GM12878 (cell line): ENCODE results near the gene MPC1. TPM values are rescaled to one million over a fixed set of nuclear protein-coding genes. Genes with fewer than 3 reads are reported as not detected.
"Not testable (repeated sequence)": the region's sequence is repeated elsewhere in the genome, so short reads cannot be mapped to it uniquely, and the experiment has no call there.

Source experiments
- ATAC-seq: fragments of 200-7000 bp; cut with Tn5 transposase; 3 replicates; pipeline ENCODE4 v1.9.1; 2020; ENCODE audit warnings: mild to moderate bottlenecking, moderate library complexity
- BruUV-seq: library from RNA; stranded (reverse); fragments of 400-500 nt; replicated peaks from 2 replicates; lab custom pipeline; 2021; lab: Mats Ljungman, UMichigan
- CTCF ChIA-PET: fragments of 300-600 bp; sonication (Branson Sonifier 250); formaldehyde crosslinking; extraction: SDS; loops from one replicate; lab custom pipeline; 2021; ENCODE audit warnings: inconsistent platforms; lab: Yijun Ruan, JAX
- POLR2A ChIA-PET: fragments of 350-600 bp; formaldehyde crosslinking; extraction: SDS; loops from one replicate; lab custom pipeline; 2021; ENCODE audit warnings: inconsistent platforms; lab: Charles Lee
- RAD21 ChIA-PET: fragments of 300-600 bp; sonication (Branson Sonifier 250); formaldehyde crosslinking; loops from one replicate; lab custom pipeline; 2023; ENCODE audit warnings: antibody characterized with exemption; ENCODE audit not compliant: unreplicated experiment; lab: Charles Lee
- SMC1A ChIA-PET: fragments of 300-600 bp; sonication (Branson Sonifier 250); formaldehyde crosslinking; loops from one replicate; lab custom pipeline; 2023; ENCODE audit not compliant: unreplicated experiment, uncharacterized antibody; lab: Charles Lee
- DNase-seq: peaks from one replicate; pipeline ENCODE4 v3.0.0-alpha.2; 2011; ENCODE audit warnings: low read depth, low spot score
- FAIRE-seq: peaks from 3 replicates; lab custom pipeline; 2011; peaks lifted over from hg19 to GRCh38; lab: Jason Lieb, UNC
- H2AFZ ChIP-seq: 2 replicates; pipeline ENCODE4 v1.6.0; 2011; ENCODE audit warnings: low read depth, low read length, control low read depth; ENCODE audit not compliant: control insufficient read depth
- H3K27ac ChIP-seq: 2 replicates; pipeline ENCODE4 v1.5.1; 2011; ENCODE audit warnings: control low read depth; ENCODE audit not compliant: control insufficient read depth, insufficient read depth
- H3K27me3 ChIP-seq, 2 experiments: replicated peaks in 1 of 2; 2 replicates each; pipeline versions ENCODE4 v1.6.0 to v1.6.1; 2011; ENCODE audit warnings: low read length in 1 of 2; ENCODE audit not compliant: control insufficient read depth in 2 of 2, insufficient read depth in 2 of 2
- H3K36me3 ChIP-seq, 2 experiments: 2 replicates each; pipeline ENCODE4 v1.5.1; 2011; ENCODE audit warnings: low read length in 1 of 2; ENCODE audit not compliant: control insufficient read depth in 2 of 2, insufficient read depth in 2 of 2
- H3K4me1 ChIP-seq: 2 replicates; pipeline ENCODE4 v1.6.1; 2011; ENCODE audit warnings: mild to moderate bottlenecking, low read length, moderate library complexity, mixed read lengths; ENCODE audit not compliant: control insufficient read depth, insufficient read depth
- H3K4me2 ChIP-seq: 2 replicates; pipeline ENCODE4 v1.6.0; 2011; ENCODE audit warnings: control low read depth; ENCODE audit not compliant: control insufficient read depth, insufficient read depth
- H3K4me3 ChIP-seq: fragments of 200-600 bp; sonication (generic); 2 replicates; pipeline ENCODE4 v1.5.1; 2016
- H3K79me2 ChIP-seq: 2 replicates; pipeline ENCODE4 v1.6.0; 2011; ENCODE audit warnings: low read length; ENCODE audit not compliant: control insufficient read depth, insufficient read depth
- H3K9ac ChIP-seq: 2 replicates; pipeline ENCODE4 v1.8.0; 2011; ENCODE audit warnings: low read length, control low read depth, mixed read lengths; ENCODE audit not compliant: control insufficient read depth, insufficient read depth
- H3K9me3 ChIP-seq: replicated peaks from 3 replicates; pipeline ENCODE4 v1.5.1; 2011; ENCODE audit warnings: mild to moderate bottlenecking, low read length; ENCODE audit not compliant: control insufficient read depth, insufficient read depth
- H4K20me1 ChIP-seq: 2 replicates; pipeline ENCODE4 v1.6.0; 2011; ENCODE audit not compliant: control insufficient read depth, insufficient read depth
- CHD4 ChIP-seq: fragments of 200-600 bp; sonication (generic); IDR thresholded peaks from 2 replicates; pipeline ENCODE4 v1.6.1; 2016; ENCODE audit warnings: mild to moderate bottlenecking
- MYB ChIP-seq: fragments of 150-350 bp; IDR thresholded peaks from 2 replicates; pipeline ENCODE4 v1.6.1; 2014; ENCODE audit warnings: mild to moderate bottlenecking, low read depth, low read length, borderline replicate concordance
- PML ChIP-seq: IDR thresholded peaks from 2 replicates; pipeline ENCODE4 v1.6.1; 2012; ENCODE audit warnings: low read length, inconsistent platforms
- TCF7 ChIP-seq: IDR thresholded peaks from 2 replicates; pipeline ENCODE4 v1.6.1; 2014; ENCODE audit warnings: antibody characterized with exemption, borderline replicate concordance
- WGBS: methylation state at CpG from one replicate; pipeline ENCODE4 v1.1.6; 2016; ENCODE audit warnings: low lambda C conversion rate; ENCODE audit not compliant: insufficient replicate concordance, insufficient coverage; ENCODE audit errors: missing lambda C conversion rate; 5-methylcytosine and 5-hydroxymethylcytosine counted together
- in situ Hi-C: fragments of 300-500 bp; cut with MboI; formaldehyde crosslinking; loops from 9 replicates; pipeline ENCODE4 v1.14.3; 2018; ENCODE audit warnings: mixed read lengths
- intact Hi-C: fragments of 100-400 bp; cut with micrococcal nuclease; formaldehyde crosslinking; loops from one replicate; pipeline ENCODE4 v1.14.2; 2022; ENCODE audit not compliant: unreplicated experiment
- polyA plus RNA-seq, 11 experiments: library from polyadenylated mRNA; depleted of rRNA in 4 of 11; unstranded in 6 of 11; stranded (reverse) in 5 of 11; fragments of >200 nt; fragmentation: Nextera tagmentation in 4 of 11; fragmentation: Illumina TruSeq in 1 of 11; extraction: Ambion mirVana in 4 of 11; extraction: Trizol in 1 of 11; gene quantifications; 1 replicate in 1 of 11; 2 replicates in 10 of 11; pipeline versions ENCODE4 v1.2.1 to v1.2.3, GENCODE V29; 2011 to 2016; ENCODE audit warnings: inconsistent platforms in 2 of 11, missing spikeins in 2 of 11, low read depth in 1 of 11
- total RNA-seq, 4 experiments: library from RNA; depleted of rRNA in 3 of 4; stranded (reverse); fragments of >200 nt in 3 of 4; fragmentation: Illumina TruSeq in 1 of 4; extraction: Trizol in 1 of 4; gene quantifications; 2 replicates each; pipeline versions ENCODE4 v1.2.1 to v1.2.3, GENCODE V29; 2013 to 2021
- TF ChIP-seq, protein P1 (sequence below): IDR thresholded peaks from 2 replicates; pipeline ENCODE4 v1.6.1; 2012; ENCODE audit warnings: low read length, inconsistent platforms
- TF ChIP-seq, protein P2 (sequence below): IDR thresholded peaks from 2 replicates; pipeline ENCODE4 v1.6.1; 2012; ENCODE audit warnings: low read depth, low read length, improper control_type of control experiment

Gene MPC1
- total and polyA plus RNA-seq, 10 of the 15 experiments (the other 5 are each of a cell fraction or from before 2014, with no cell fraction given), result 53.2 to 177 (median 78.8) TPM

DNA sequence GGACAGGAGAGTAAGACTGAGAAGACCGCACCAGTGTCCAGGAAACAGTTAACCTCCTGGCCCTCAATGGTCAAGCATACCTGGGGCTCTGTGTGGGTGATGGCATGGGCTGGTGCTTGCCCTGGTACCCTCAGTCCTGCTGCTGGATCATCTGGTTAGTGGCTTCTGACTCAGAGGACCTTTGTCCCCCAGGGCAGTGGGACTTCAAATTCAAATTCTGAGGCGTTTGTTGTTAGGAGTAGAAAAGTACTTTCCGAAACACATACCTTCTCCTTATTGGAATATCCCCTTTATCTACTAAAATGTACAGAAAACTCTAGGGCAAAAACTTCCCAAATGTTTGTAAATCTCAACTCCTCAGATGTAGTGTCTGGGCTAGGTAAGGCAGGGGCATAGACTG is 36.3 kb downstream of the MPC1 start (continued):
- TF ChIP-seq, protein P1, sequence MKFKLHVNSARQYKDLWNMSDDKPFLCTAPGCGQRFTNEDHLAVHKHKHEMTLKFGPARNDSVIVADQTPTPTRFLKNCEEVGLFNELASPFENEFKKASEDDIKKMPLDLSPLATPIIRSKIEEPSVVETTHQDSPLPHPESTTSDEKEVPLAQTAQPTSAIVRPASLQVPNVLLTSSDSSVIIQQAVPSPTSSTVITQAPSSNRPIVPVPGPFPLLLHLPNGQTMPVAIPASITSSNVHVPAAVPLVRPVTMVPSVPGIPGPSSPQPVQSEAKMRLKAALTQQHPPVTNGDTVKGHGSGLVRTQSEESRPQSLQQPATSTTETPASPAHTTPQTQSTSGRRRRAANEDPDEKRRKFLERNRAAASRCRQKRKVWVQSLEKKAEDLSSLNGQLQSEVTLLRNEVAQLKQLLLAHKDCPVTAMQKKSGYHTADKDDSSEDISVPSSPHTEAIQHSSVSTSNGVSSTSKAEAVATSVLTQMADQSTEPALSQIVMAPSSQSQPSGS, result no peak
- TF ChIP-seq, protein P2, sequence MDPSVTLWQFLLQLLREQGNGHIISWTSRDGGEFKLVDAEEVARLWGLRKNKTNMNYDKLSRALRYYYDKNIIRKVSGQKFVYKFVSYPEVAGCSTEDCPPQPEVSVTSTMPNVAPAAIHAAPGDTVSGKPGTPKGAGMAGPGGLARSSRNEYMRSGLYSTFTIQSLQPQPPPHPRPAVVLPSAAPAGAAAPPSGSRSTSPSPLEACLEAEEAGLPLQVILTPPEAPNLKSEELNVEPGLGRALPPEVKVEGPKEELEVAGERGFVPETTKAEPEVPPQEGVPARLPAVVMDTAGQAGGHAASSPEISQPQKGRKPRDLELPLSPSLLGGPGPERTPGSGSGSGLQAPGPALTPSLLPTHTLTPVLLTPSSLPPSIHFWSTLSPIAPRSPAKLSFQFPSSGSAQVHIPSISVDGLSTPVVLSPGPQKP, result no peak
- no peak for TF ChIP-seq TCF7
- TF ChIP-seq PML, result no peak
- TF ChIP-seq MYB, result no peak
- no peak for TF ChIP-seq CHD4

DNA sequence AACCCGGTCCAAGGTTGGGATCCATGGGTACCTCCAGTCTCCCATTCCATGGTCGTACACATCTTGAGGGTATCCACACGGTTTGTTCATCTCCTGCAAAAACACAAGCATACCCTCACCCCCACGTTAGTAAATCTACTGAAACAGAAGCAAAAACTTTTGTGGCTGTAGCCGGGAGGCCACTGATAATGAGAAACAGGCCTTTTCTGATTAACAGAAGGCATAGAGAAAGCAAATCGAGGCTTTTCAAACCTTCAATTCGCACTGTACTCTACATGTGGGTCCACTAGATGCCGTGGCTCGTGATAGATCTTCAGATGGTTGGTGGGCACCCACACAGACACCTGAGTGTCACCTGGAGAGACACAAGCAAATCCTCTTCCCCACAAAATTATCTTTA is 37.1 kb downstream of the MPC1 start:
- H3K4me2 ChIP-seq, H3K27me3 ChIP-seq, in situ Hi-C loops, CTCF ChIA-PET, DNase-seq, H3K4me1 ChIP-seq, H3K4me3 ChIP-seq, BruUV-seq, RAD21 ChIA-PET, H4K20me1 ChIP-seq, H3K36me3 ChIP-seq, ATAC-seq, H2AFZ ChIP-seq, H3K9ac ChIP-seq, H3K9me3 ChIP-seq, H3K27ac ChIP-seq, FAIRE-seq: not testable (repeated sequence)
- WGBS, result 79% methylated on average over 9 of the region's 9 CpGs
- intact Hi-C loops, result loop anchor here (10.0 kb wide), 1 partner anchor 809 kb away; the partner anchor contains the start of gene GPR31
- ChIA-PET SMC1A (interaction anchor here (1.3 to 1.4 kb wide), 2 partner anchors 9 to 70 kb away, joined by 4 read pairs; no protein-coding TSS in a partner anchor), POLR2A (interaction anchor here (1.9 kb wide), 1 partner anchor 20 kb away, joined by 6 read pairs; no protein-coding TSS in a partner anchor)
- peaks cover 27% of the 10 kb centered on the region for H3K79me2 ChIP-seq

DNA sequence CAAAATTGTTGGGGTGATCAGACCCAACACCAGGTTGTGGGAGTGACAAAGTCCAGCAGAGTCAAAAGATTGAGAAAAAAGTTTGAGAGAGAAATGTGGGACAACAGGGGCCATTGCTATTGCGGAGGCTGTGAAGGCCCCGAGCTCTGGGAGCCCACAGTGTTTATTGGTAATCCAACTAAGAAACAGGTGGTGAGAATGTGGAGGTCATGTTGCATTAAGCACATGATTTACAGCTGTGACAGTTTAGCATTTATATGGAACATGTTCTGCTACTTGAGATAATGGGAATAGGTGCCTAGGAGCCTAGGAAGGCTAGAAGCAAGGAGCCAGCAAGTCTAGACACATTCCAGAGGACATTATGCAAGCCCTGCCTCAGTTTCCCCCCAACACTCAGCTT is 37.8 kb downstream of the MPC1 start:
- H2AFZ ChIP-seq, H3K9me3 ChIP-seq, DNase-seq, ATAC-seq, in situ Hi-C loops, H3K36me3 ChIP-seq, BruUV-seq, H3K9ac ChIP-seq, H3K27ac ChIP-seq, H3K27me3 ChIP-seq, H4K20me1 ChIP-seq, FAIRE-seq, H3K4me2 ChIP-seq, H3K4me3 ChIP-seq, H3K4me1 ChIP-seq: not testable (repeated sequence)
- intact Hi-C loops, result loop anchor here (10.0 kb wide), 1 partner anchor 810 kb away; the partner anchor contains the start of gene GPR31
- ChIA-PET CTCF (interaction anchor here (0.9 to 2.7 kb wide), 2 partner anchors 9 to 36 kb away, joined by 3 to 21 read pairs; no protein-coding TSS in a partner anchor), RAD21 (interaction anchor here (0.6 to 1.0 kb wide), 2 partner anchors 22 to 36 kb away, joined by 3 read pairs; no protein-coding TSS in a partner anchor), SMC1A (interaction anchor here (0.8 to 1.4 kb wide), 3 partner anchors 8 to 69 kb away, joined by 4 read pairs; no protein-coding TSS in a partner anchor), POLR2A (interaction anchor here (1.2 to 1.9 kb wide), 2 partner anchors 19 to 36 kb away, joined by 3 to 6 read pairs; no protein-coding TSS in a partner anchor)
- 94% methylated on average over 2 of the region's 2 CpGs for WGBS
- H3K79me2 ChIP-seq, result peaks cover 34% of the 10 kb centered on the region
